Measurements from ENCODE around the gene SCAI.

DNA sequence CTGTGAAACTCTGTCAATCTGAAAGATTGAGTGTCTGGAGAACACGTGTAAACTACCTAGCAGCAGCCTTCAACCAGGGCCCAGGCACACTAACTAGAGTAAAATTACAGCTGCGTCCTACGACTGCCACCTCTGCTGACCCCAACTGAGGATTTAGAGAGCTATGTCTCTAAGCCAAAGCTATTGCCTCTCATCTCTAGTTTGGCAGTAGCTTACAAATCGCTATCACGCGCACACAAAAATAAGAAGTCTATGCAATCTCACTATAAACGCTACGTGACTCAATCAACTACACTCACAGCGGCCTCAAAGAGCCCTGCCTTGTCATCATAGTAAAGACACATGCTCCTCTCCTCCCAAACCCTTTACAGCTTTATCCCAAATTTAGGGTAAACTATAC is 37.5 kb upstream of the SCAI start:
- no peak for TF ChIP-seq YY1 (tag by site-specific recombination; IDR thresholded peaks at IDR 0.05)
- TF ChIP-seq ZIC2 (tag by site-specific recombination; IDR thresholded peaks at IDR 0.05), result no peak
- TF ChIP-seq, protein P1, sequence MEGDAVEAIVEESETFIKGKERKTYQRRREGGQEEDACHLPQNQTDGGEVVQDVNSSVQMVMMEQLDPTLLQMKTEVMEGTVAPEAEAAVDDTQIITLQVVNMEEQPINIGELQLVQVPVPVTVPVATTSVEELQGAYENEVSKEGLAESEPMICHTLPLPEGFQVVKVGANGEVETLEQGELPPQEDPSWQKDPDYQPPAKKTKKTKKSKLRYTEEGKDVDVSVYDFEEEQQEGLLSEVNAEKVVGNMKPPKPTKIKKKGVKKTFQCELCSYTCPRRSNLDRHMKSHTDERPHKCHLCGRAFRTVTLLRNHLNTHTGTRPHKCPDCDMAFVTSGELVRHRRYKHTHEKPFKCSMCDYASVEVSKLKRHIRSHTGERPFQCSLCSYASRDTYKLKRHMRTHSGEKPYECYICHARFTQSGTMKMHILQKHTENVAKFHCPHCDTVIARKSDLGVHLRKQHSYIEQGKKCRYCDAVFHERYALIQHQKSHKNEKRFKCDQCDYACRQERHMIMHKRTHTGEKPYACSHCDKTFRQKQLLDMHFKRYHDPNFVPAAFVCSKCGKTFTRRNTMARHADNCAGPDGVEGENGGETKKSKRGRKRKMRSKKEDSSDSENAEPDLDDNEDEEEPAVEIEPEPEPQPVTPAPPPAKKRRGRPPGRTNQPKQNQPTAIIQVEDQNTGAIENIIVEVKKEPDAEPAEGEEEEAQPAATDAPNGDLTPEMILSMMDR (tag by site-specific recombination; IDR thresholded peaks at IDR 0.05), result no peak
- no peak for TF ChIP-seq SP2 (tag by site-specific recombination; IDR thresholded peaks at IDR 0.05)
- no peak for TF ChIP-seq ZNF585B (tag by site-specific recombination; IDR thresholded peaks at IDR 0.05)
